ENCODE measurements around the gene TMEM130. TPM values are rescaled to one million over a fixed set of nuclear protein-coding genes. Genes with fewer than 3 reads are reported as not detected.

Gene TMEM130
- total RNA-seq, 4 donors from 2014 or later, result 0.30 to 5.7 (median 1.8) TPM

GRCh38 chr7:98900815-98901214, 31.0 kb upstream of the TMEM130 start:
- Histone ChIP-seq H3K27ac (no peak overlapping the region), H3K27me3 (no peaks in the 10 kb centered on the region), H3K9me3 (no peaks in the 10 kb centered on the region), H3K4me3 (no peak overlapping the region), H3K4me1 (no peaks in the 10 kb centered on the region), H3K36me3 (peaks cover 0 to 100% (median 30%) of the 10 kb centered on the region in 3 donors)
- no peak for DNase-seq (ENCODE audit: low spot score in 2 of 2)
- 93 to 95% methylated on average over 3 of the region's 3 CpGs for WGBS, 2 donors
- TF ChIP-seq, protein P1, sequence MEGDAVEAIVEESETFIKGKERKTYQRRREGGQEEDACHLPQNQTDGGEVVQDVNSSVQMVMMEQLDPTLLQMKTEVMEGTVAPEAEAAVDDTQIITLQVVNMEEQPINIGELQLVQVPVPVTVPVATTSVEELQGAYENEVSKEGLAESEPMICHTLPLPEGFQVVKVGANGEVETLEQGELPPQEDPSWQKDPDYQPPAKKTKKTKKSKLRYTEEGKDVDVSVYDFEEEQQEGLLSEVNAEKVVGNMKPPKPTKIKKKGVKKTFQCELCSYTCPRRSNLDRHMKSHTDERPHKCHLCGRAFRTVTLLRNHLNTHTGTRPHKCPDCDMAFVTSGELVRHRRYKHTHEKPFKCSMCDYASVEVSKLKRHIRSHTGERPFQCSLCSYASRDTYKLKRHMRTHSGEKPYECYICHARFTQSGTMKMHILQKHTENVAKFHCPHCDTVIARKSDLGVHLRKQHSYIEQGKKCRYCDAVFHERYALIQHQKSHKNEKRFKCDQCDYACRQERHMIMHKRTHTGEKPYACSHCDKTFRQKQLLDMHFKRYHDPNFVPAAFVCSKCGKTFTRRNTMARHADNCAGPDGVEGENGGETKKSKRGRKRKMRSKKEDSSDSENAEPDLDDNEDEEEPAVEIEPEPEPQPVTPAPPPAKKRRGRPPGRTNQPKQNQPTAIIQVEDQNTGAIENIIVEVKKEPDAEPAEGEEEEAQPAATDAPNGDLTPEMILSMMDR (IDR thresholded peaks at IDR 0.05), result no peak
- TF ChIP-seq EP300 (IDR thresholded peaks at IDR 0.05) (no peak), POLR2A (IDR thresholded peaks at IDR 0.05) (no peak)

GRCh38 chr7:98899816-98900215, 30.0 kb upstream of the TMEM130 start:
- no peak overlapping the region for H3K27ac ChIP-seq
- DNase-seq (ENCODE audit: low spot score in 2 of 2), result no peak
- no peaks in the 10 kb centered on the region for H3K9me3 ChIP-seq
- 94% methylated on average over 7 of the region's 7 CpGs for WGBS, 2 donors
- H3K4me1 ChIP-seq, result no peaks in the 10 kb centered on the region
- TF ChIP-seq EP300 (IDR thresholded peaks at IDR 0.05) (no peak), POLR2A (IDR thresholded peaks at IDR 0.05) (no peak)
- TF ChIP-seq, protein P1 (IDR thresholded peaks at IDR 0.05), result no peak
- H3K36me3 ChIP-seq, result peaks cover 0 to 99% (median 30%) of the 10 kb centered on the region in 3 donors
- no peak overlapping the region for H3K4me3 ChIP-seq
- no peaks in the 10 kb centered on the region for H3K27me3 ChIP-seq

DNA sequence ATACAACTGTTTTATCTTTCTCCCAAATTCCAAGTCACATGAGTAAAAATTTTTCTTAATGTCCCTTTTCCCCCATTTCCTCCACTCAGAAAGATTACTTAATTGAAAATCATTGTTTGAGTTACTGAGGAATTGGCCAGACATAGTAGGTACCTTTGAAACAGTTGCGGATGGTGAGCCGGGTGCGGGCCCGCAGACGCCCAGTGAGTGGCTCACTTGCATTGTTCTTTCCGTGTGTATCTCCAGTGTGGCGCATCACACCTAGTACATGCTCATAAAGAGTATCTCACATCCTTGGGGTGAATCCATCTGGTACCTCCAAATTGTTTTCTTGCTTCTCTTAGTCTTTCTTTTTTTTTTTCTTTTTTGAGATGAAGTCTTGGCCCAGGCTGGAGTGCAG, 22.8 kb upstream of the TMEM130 start:
- Histone ChIP-seq H3K27me3 (no peaks in the 10 kb centered on the region), H3K9me3 (no peaks in the 10 kb centered on the region), H3K36me3 (peaks cover 0 to 91% (median 16%) of the 10 kb centered on the region in 3 donors), H3K4me3 (no peak overlapping the region), H3K4me1 (no peaks in the 10 kb centered on the region), H3K27ac (no peak overlapping the region)
- 97 to 99% methylated on average over 7 of the region's 7 CpGs for WGBS, 2 donors
- TF ChIP-seq, protein P1 (IDR thresholded peaks at IDR 0.05), result no peak
- TF ChIP-seq EP300 (IDR thresholded peaks at IDR 0.05) (no peak), POLR2A (IDR thresholded peaks at IDR 0.05) (no peak)
- no peak for DNase-seq (ENCODE audit: low spot score in 2 of 2)

GRCh38 chr7:98887038-98887437, 17.2 kb upstream of the TMEM130 start:
- H3K36me3 ChIP-seq, result peaks cover 0 to 85% (median 0%) of the 10 kb centered on the region in 3 donors
- TF ChIP-seq EP300 (IDR thresholded peaks at IDR 0.05) (no peak), POLR2A (IDR thresholded peaks at IDR 0.05) (no peak)
- TF ChIP-seq, protein P1 (IDR thresholded peaks at IDR 0.05), result no peak
- H3K27ac ChIP-seq, result no peak overlapping the region
- no peaks in the 10 kb centered on the region for H3K27me3 ChIP-seq
- DNase-seq (ENCODE audit: low spot score in 2 of 2), result no peak
- H3K9me3 ChIP-seq, result no peaks in the 10 kb centered on the region
- no peak overlapping the region for H3K4me3 ChIP-seq
- H3K4me1 ChIP-seq, result peaks cover 0 to 4% (median 0%) of the 10 kb centered on the region in 4 donors

- H3K4me1 ChIP-seq, result peaks cover 0 to 16% (median 5%) of the 10 kb centered on the region in 4 donors
- WGBS, 2 donors, result 86 to 91% methylated on average over 4 of the region's 4 CpGs
- peaks cover 0 to 71% (median 0%) of the 10 kb centered on the region in 3 donors for H3K36me3 ChIP-seq
- no peaks in the 10 kb centered on the region for H3K9me3 ChIP-seq
- no peak overlapping the region for H3K27ac ChIP-seq
- H3K27me3 ChIP-seq, result no peaks in the 10 kb centered on the region
- DNase-seq (ENCODE audit: low spot score in 2 of 2), result no peak
- no peak overlapping the region for H3K4me3 ChIP-seq
- TF ChIP-seq EP300 (IDR thresholded peaks at IDR 0.05) (no peak), POLR2A (IDR thresholded peaks at IDR 0.05) (no peak)
- TF ChIP-seq, protein P1 (IDR thresholded peaks at IDR 0.05), result no peak
Observed at GRCh38 chr7:98884416-98884815, 14.6 kb upstream of the TMEM130 start.
